ENCODE data around the gene PPP2R3A. TPM values are rescaled to one million over a fixed set of nuclear protein-coding genes. Genes with fewer than 3 reads are reported as not detected.

PPP2R3A gene
- total and polyA plus RNA-seq, 9 of the 15 experiments (the other 6 are each of a cell fraction or from before 2014, with no cell fraction given), result 0.10 to 0.50 (median 0.24) TPM

- TF ChIP-seq VEZF1 (CRISPR knock-in tag; IDR thresholded peaks at IDR 0.05) (peak; percentile 53; the same call in 1 of the 2 replicates), NFRKB (IDR thresholded peaks at IDR 0.05; ENCODE audit: low read depth) (no peak), MBD2 (IDR thresholded peaks at IDR 0.05; ENCODE audit: borderline replicate concordance, low read depth) (0 out of 2 replicates have a peak, but pooled peaks have one; percentile 38), MYC (IDR thresholded peaks at IDR 0.05; ENCODE audit: low read depth, low read length) (peak; percentile 74), MYC (CRISPR knock-in tag; IDR thresholded peaks at IDR 0.05; ENCODE audit: borderline replicate concordance, low read depth) (no peak), JUND (IDR thresholded peaks at IDR 0.05; ENCODE audit: borderline replicate concordance, low read depth, low read length) (peak; percentile 25; the same call in 1 of the 2 replicates), JUND (tag; IDR thresholded peaks at IDR 0.05; ENCODE audit: borderline replicate concordance, low read depth, low read length) (peak; percentile 10; the same call in 1 of the 3 replicates), ZNF224 (CRISPR knock-in tag; IDR thresholded peaks at IDR 0.05) (no peak), CXXC5 (CRISPR knock-in tag; IDR thresholded peaks at IDR 0.05) (0 out of 2 replicates have a peak, but pooled peaks have one; percentile 44), SMAD4 (CRISPR knock-in tag; conservative IDR thresholded peaks at IDR 0.05) (peak; percentile 72), FOXP1 (CRISPR knock-in tag; IDR thresholded peaks at IDR 0.05) (no peak), SREBF1 (IDR thresholded peaks at IDR 0.05; ENCODE audit: borderline replicate concordance, low read depth, low read length) (no peak), ZNF324 (CRISPR knock-in tag; IDR thresholded peaks at IDR 0.05) (no peak), ZEB2 (IDR thresholded peaks at IDR 0.05) (peak; percentile 44; the same call in 1 of the 2 replicates), ZKSCAN8 (CRISPR knock-in tag; IDR thresholded peaks at IDR 0.05) (peak; percentile 89), CBFB (CRISPR knock-in tag; IDR thresholded peaks at IDR 0.05) (no peak), NFIC (IDR thresholded peaks at IDR 0.05) (peak; percentile 80), ZNF79 (CRISPR knock-in tag; IDR thresholded peaks at IDR 0.05; ENCODE audit: low read depth) (no peak), GATAD2B (IDR thresholded peaks at IDR 0.05; ENCODE audit: borderline replicate concordance) (peak; percentile 70; the same call in 1 of the 2 replicates), CBFA2T2 (conservative IDR thresholded peaks at IDR 0.05) (peak; percentile 93), ARID1B (IDR thresholded peaks at IDR 0.05) (peak; percentile 96), ZNF277 (CRISPR knock-in tag; IDR thresholded peaks at IDR 0.05; ENCODE audit: borderline replicate concordance) (no peak), ZNF592 (IDR thresholded peaks at IDR 0.05) (peak; percentile 51)
Measured at GRCh38 chr3:136135039-136135802, 169.7 kb downstream of the PPP2R3A start (continued).

Data from K562 (cell line).